Neuron (in vitro differentiated cells): ENCODE data around the gene ARHGAP45.
A peak's percentile ranks its signal among the peaks of the same experiment; 100 is the strongest.

Source experiments
- H2AFZ ChIP-seq: one replicate; pipeline ENCODE4 v1.6.1; 2013; ENCODE audit warnings: low read depth, mild to moderate bottlenecking, inconsistent platforms, low read length, moderate library complexity
- H3K27me3 ChIP-seq: one replicate; pipeline ENCODE4 v1.6.1; 2013; ENCODE audit warnings: low read length; ENCODE audit not compliant: insufficient read depth
- H3K36me3 ChIP-seq: one replicate; pipeline ENCODE4 v1.6.1; 2013; ENCODE audit warnings: low read length; ENCODE audit not compliant: insufficient read depth
- H3K4me1 ChIP-seq: one replicate; pipeline ENCODE4 v1.6.1; 2013; ENCODE audit warnings: low read length; ENCODE audit not compliant: insufficient read depth
- H3K4me3 ChIP-seq: 2 replicates; pipeline ENCODE4 v1.5.1; 2013; ENCODE audit warnings: mild to moderate bottlenecking, low read length, moderate library complexity
- H3K9me3 ChIP-seq: one replicate; pipeline ENCODE4 v1.6.1; 2013; ENCODE audit warnings: low read length

Gene ARHGAP45

GRCh38 chr19:1085676-1086442 lies 18.9 kb downstream of the ARHGAP45 start:
- Histone ChIP-seq H3K4me3 (no peak overlapping the region), H3K27me3 (no peaks in the 10 kb centered on the region), H3K36me3 (peaks cover 25% of the 10 kb centered on the region), H3K4me1 (no peaks in the 10 kb centered on the region), H3K9me3 (no peaks in the 10 kb centered on the region), H2AFZ (no peak overlapping the region)

- Histone ChIP-seq H3K4me3 (no peak overlapping the region), H2AFZ (no peak overlapping the region), H3K36me3 (peaks cover 30% of the 10 kb centered on the region), H3K9me3 (no peaks in the 10 kb centered on the region), H3K27me3 (no peaks in the 10 kb centered on the region), H3K4me1 (no peaks in the 10 kb centered on the region)
These were observed 19.6 kb downstream of the ARHGAP45 start for GRCh38 chr19:1086613-1087012.

GRCh38 chr19:1087813-1088415 lies 20.9 kb downstream of the ARHGAP45 start:
- Histone ChIP-seq H3K27me3 (no peaks in the 10 kb centered on the region), H2AFZ (no peak overlapping the region), H3K4me1 (no peaks in the 10 kb centered on the region), H3K36me3 (peaks cover 37% of the 10 kb centered on the region), H3K4me3 (no peak overlapping the region), H3K9me3 (no peaks in the 10 kb centered on the region)

GRCh38 chr19:1088416-1089010 lies 21.5 kb downstream of the ARHGAP45 start:
- Histone ChIP-seq H2AFZ (no peak overlapping the region), H3K9me3 (no peaks in the 10 kb centered on the region), H3K36me3 (peaks cover 37% of the 10 kb centered on the region), H3K27me3 (no peaks in the 10 kb centered on the region), H3K4me1 (peaks cover 3% of the 10 kb centered on the region), H3K4me3 (no peak overlapping the region)

- H3K36me3 ChIP-seq, result peaks cover 37% of the 10 kb centered on the region
- H3K27me3 ChIP-seq, result no peaks in the 10 kb centered on the region
- H3K4me3 ChIP-seq, result no peak overlapping the region
- H2AFZ ChIP-seq, result no peak overlapping the region
- no peaks in the 10 kb centered on the region for H3K9me3 ChIP-seq
- peaks cover 10% of the 10 kb centered on the region for H3K4me1 ChIP-seq
These were observed 22.3 kb downstream of the ARHGAP45 start for GRCh38 chr19:1089126-1089771.

- H3K36me3 ChIP-seq, result peaks cover 37% of the 10 kb centered on the region
- H3K9me3 ChIP-seq, result no peaks in the 10 kb centered on the region
These were observed 22.9 kb downstream of the ARHGAP45 start for GRCh38 chr19:1089891-1090290.

GRCh38 chr19:1090731-1091543 lies 24.0 kb downstream of the ARHGAP45 start:
- no peak overlapping the region for H2AFZ ChIP-seq
- H3K27me3 ChIP-seq, result no peaks in the 10 kb centered on the region
- H3K4me3 ChIP-seq, result no peak overlapping the region
- H3K9me3 ChIP-seq, result no peaks in the 10 kb centered on the region
- peaks cover 19% of the 10 kb centered on the region for H3K4me1 ChIP-seq
- peaks cover 37% of the 10 kb centered on the region for H3K36me3 ChIP-seq

More at GRCh38 chr19:1089891-1090290, 22.9 kb downstream of the ARHGAP45 start:
- no peak overlapping the region for H2AFZ ChIP-seq
- no peaks in the 10 kb centered on the region for H3K27me3 ChIP-seq
- no peak overlapping the region for H3K4me3 ChIP-seq
- peaks cover 15% of the 10 kb centered on the region for H3K4me1 ChIP-seq

- H3K36me3 ChIP-seq, result peaks cover 37% of the 10 kb centered on the region
These were observed 24.7 kb downstream of the ARHGAP45 start for GRCh38 chr19:1091544-1092175.

GRCh38 chr19:1093330-1093729 lies 26.4 kb downstream of the ARHGAP45 start:
- no peaks in the 10 kb centered on the region for H3K9me3 ChIP-seq
- H3K4me3 ChIP-seq, result no peak overlapping the region
- no peaks in the 10 kb centered on the region for H3K27me3 ChIP-seq
- H3K4me1 ChIP-seq, result peaks cover 19% of the 10 kb centered on the region
- peaks cover 28% of the 10 kb centered on the region for H3K36me3 ChIP-seq
- no peak overlapping the region for H2AFZ ChIP-seq

More at GRCh38 chr19:1091544-1092175, 24.7 kb downstream of the ARHGAP45 start:
- no peak overlapping the region for H3K4me3 ChIP-seq
- H3K27me3 ChIP-seq, result no peaks in the 10 kb centered on the region
- H2AFZ ChIP-seq, result no peak overlapping the region
- no peaks in the 10 kb centered on the region for H3K9me3 ChIP-seq
- H3K4me1 ChIP-seq, result peaks cover 19% of the 10 kb centered on the region

GRCh38 chr19:1093811-1094553 lies 27.0 kb downstream of the ARHGAP45 start:
- Histone ChIP-seq H2AFZ (no peak overlapping the region), H3K4me3 (peak overlapping the region; percentile 100), H3K9me3 (no peaks in the 10 kb centered on the region), H3K4me1 (peaks cover 19% of the 10 kb centered on the region), H3K36me3 (peaks cover 22% of the 10 kb centered on the region), H3K27me3 (no peaks in the 10 kb centered on the region)

GRCh38 chr19:1094655-1094977 lies 27.6 kb downstream of the ARHGAP45 start:
- Histone ChIP-seq H3K27me3 (no peaks in the 10 kb centered on the region), H3K9me3 (no peaks in the 10 kb centered on the region), H3K4me1 (peaks cover 19% of the 10 kb centered on the region), H3K36me3 (peaks cover 15% of the 10 kb centered on the region), H3K4me3 (peak overlapping the region; percentile 100), H2AFZ (no peak overlapping the region)
